ENCODE data around the gene KCNK10.

- no peak for TF ChIP-seq EP300 (IDR thresholded peaks at IDR 0.05)
- no peak for TF ChIP-seq CTCF (IDR thresholded peaks at IDR 0.05)
- TF ChIP-seq POLR2A (IDR thresholded peaks at IDR 0.05; ENCODE audit: low read depth) = no peak
Measured at GRCh38 chr14:88156127-88156526, 166.9 kb downstream of the KCNK10 start.
